Limb (tissue), 2 donors: Measurements from ENCODE around the gene SMARCA2.
"Not testable (repeated sequence)": the region's sequence is repeated elsewhere in the genome, so short reads cannot be mapped to it uniquely, and the experiment has no call there.

Experiments
- DNase-seq, 2 donors: peaks; one replicate each; pipeline ENCODE4 v3.0.0-alpha.2; 2016; ENCODE audit errors: extremely low spot score in 2 of 2

Gene SMARCA2

GRCh38 chr9:2138646-2139045 lies 123.5 kb downstream of the SMARCA2 start:
- no peak for DNase-seq

- DNase-seq, result no peak
Observed at GRCh38 chr9:2140600-2141223, 125.6 kb downstream of the SMARCA2 start.

- no peak for DNase-seq
Observed at GRCh38 chr9:2142212-2142611, 127.1 kb downstream of the SMARCA2 start.

GRCh38 chr9:2144619-2145018 lies 129.5 kb downstream of the SMARCA2 start:
- DNase-seq, result no peak

GRCh38 chr9:2145746-2146145 lies 130.6 kb downstream of the SMARCA2 start:
- no peak for DNase-seq

- not testable (repeated sequence) for DNase-seq
Observed at GRCh38 chr9:2146700-2147099, 131.6 kb downstream of the SMARCA2 start.

GRCh38 chr9:2150338-2150737 lies 135.2 kb downstream of the SMARCA2 start:
- no peak for DNase-seq

- DNase-seq, result no peak
Observed at GRCh38 chr9:2151171-2151570, 136.0 kb downstream of the SMARCA2 start.

- no peak for DNase-seq
Observed at GRCh38 chr9:2152966-2153629, 138.0 kb downstream of the SMARCA2 start.

GRCh38 chr9:2153630-2154217 lies 138.6 kb downstream of the SMARCA2 start:
- no peak for DNase-seq

- DNase-seq, result no peak
Observed at GRCh38 chr9:2154731-2155130, 139.6 kb downstream of the SMARCA2 start.

GRCh38 chr9:2155966-2156365 lies 140.8 kb downstream of the SMARCA2 start:
- no peak for DNase-seq

GRCh38 chr9:2157277-2158110 lies 142.3 kb downstream of the SMARCA2 start:
- DNase-seq, result peak; percentile 42 to 61

GRCh38 chr9:2158111-2158610 lies 143.0 kb downstream of the SMARCA2 start:
- DNase-seq, result peak; percentile 58 to 88

- DNase-seq, result no peak
Observed at GRCh38 chr9:2158766-2159430, 143.8 kb downstream of the SMARCA2 start.

- DNase-seq, result peak in 1 of 2 donors; percentile 42
Observed at GRCh38 chr9:2159521-2160454, 144.6 kb downstream of the SMARCA2 start.

GRCh38 chr9:2161661-2162060 lies 146.5 kb downstream of the SMARCA2 start:
- no peak for DNase-seq

GRCh38 chr9:2163231-2163885 lies 148.2 kb downstream of the SMARCA2 start:
- no peak for DNase-seq

GRCh38 chr9:2164268-2164667 lies 149.1 kb downstream of the SMARCA2 start:
- no peak for DNase-seq

GRCh38 chr9:2166203-2166602 lies 151.1 kb downstream of the SMARCA2 start:
- no peak for DNase-seq
